Cerebellar nuclear complex (tissue), 1 donor: Measurements from ENCODE around the gene KLHL29.

ENCODE experiments used
- DNase-seq, 2 experiments: peaks; one replicate each; lab custom pipeline; 2025; lab: John Stamatoyannopoulos, UW

Gene KLHL29

GRCh38 chr2:23683001-23683400 is 298.0 kb downstream of the KLHL29 start:
- no peak for DNase-seq

GRCh38 chr2:23684395-23685176 is 299.6 kb downstream of the KLHL29 start:
- DNase-seq = no peak

DNA sequence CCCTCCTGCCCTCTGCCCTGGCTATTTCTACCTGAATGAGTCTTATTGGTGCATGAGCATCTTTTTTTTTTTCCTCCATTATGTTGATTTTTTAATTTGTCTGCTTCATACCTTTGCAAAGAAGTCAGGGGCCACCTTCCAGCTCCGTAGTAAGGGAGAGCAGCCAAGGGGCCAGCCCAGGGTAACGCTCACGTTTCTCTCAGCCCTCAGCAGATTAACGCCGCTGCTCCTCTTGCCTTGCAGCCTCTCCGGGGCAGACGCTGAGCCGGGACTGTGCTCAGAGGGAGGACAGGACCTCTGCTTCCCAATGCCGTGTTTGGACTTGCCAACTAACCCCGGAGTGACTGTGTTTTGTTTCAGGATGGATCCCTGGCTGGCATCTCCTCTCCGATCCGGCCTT is 300.2 kb downstream of the KLHL29 start:
- DNase-seq = no peak

GRCh38 chr2:23685706-23686105 is 300.7 kb downstream of the KLHL29 start:
- DNase-seq = no peak

DNA sequence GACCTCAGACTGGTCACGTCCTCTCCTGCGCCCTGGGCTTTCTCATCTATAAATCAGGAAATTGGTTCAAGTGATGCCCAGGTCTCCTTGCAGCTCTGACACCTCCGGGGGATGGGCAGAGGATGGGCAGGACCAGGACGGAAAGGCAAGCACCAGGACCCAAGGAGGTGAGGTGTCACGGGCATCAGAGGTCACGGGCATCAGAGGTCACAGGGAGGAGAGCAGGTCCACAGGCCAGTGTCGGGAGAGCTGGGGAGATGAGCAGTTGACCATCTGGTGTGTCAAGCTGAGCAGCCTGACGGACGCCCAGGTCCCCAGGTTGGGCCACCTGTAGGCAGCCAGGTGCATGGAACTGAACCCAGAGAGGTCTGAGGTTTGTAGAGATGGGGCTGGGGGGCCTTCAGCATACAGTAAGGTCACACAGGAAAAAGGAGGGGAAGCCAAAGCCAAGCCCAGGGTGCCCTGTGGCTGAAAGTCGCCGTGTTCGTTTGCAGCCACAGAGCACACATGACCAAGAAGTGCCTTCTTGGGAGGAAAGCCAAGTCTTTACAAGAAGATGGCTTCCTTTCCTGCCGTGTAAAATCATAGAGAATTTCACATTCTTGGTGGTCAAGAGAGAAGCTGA is 301.5 kb downstream of the KLHL29 start:
- no peak for DNase-seq

DNA sequence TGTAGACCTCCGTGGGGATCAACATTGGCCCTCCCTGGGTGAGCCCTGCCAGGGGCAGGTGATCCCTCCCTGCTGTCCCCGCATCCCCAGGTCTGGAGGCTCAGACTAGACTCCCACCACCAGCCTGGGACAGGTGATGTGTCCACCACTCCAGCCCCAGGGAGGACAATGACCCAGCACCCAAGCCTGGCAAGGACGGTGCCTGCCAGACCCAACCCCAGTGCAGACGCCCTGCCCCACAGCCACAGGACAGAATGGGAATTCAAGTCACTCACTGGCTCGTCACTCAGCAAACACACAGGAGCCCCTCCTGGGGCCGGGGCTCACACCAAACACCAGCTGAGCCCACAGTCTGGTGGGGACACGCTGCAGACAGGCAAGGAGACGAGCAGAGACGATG is 302.2 kb downstream of the KLHL29 start:
- no peak for DNase-seq

DNA sequence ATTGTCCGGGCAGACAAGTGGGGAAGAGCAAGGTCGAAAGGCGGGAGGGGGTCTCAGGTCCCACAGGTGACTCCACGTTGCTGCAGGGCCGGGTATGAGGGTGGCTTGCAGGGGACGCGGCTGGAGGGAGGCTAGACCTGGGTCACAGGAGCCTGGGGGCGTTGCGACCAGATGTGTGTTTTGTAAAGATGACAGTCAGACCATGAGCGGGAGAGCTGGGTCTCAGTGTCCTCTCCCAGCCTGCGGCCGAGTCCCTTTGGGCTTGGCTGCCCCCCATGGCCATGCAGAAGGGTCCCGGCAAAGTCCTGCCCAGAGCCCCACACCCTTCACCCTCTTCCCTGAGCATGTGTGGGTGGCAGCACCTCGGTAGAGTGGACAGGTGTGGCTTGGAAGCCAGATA is 302.7 kb downstream of the KLHL29 start:
- DNase-seq = no peak

GRCh38 chr2:23688486-23689130 is 303.6 kb downstream of the KLHL29 start:
- DNase-seq = no peak

DNA sequence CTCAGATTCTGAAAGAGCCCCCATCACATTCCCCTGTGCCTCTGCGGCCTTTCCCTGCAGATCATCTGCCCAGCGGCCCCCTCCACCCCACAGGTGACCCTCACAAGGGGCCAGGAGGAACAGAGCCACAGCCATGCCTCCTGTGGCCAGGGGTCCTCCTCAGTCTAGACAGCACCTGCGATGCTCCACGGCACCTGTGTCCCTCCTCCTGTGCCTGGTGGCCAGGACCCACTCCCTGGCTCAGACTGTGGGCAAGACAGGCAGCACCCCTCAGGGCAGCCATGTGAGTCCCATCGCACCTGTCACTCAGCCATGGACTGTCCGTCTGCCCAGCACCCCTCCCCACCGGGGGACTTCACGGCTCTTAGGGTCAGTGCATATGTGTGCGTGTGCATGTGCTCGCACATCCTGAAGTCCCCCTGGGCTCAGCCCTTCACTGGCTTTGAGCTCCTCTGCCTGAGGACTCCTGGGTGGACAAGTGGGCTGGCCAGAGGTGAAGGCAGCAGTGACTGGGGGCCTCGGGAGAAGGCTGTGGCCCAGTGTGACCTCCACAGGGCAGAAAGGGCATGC is 304.2 kb downstream of the KLHL29 start:
- DNase-seq = no peak

DNA sequence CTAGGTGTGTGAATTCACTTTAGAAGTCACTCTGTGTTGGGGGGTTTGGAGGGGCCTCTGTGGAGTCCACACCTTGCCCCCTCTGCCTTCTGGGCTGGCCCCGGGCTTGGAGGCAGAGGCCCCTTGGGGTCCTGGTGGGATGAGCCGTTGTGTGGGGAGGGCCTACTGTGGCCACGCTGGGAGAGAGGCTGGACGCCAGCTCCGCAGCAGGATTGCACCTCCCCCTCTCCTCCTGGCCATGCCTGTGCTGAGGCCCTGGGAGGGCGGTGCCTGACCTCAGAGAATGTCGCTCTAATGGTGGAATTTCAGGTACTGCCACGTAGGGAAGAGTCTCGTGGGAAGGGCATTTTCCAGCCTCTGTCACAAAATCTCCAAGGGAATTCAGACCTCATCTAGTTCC is 304.9 kb downstream of the KLHL29 start:
- DNase-seq = no peak

GRCh38 chr2:23690421-23691105 is 305.6 kb downstream of the KLHL29 start:
- DNase-seq = no peak

DNA sequence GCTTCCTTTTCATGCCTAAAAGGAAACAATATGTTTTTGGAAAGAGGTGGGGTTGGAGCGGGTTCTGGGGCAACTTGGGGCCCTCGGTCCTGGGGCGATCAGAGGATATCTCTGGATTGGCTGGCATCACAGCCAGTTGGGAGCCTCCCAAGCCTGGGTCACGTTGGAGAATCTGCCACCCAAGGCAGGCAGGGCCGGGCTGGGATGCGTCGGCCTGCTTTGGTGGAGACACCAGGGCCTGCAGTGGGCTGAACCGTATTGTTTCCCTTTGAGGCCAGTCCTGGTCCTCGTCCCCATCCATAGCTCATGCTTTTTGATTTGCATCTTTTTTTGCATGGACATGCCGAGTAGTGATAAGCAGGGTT is 306.1 kb downstream of the KLHL29 start:
- DNase-seq = no peak

DNA sequence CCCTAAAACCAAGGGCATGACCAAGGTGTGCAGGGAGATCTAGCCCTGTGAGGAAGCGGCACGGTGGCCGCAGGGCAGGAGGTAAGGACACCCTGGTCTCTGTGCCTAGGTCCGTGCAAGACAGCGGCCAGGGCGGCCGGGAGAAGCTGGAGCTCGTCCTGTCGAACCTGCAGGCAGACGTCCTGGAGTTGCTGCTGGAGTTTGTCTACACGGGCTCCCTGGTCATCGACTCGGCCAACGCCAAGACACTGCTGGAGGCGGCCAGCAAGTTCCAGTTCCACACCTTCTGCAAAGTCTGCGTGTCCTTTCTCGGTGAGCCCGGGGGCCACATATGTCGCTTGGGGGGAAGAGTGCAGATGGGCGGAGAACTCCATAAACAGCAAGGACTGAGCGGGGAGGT is 306.6 kb downstream of the KLHL29 start:
- no peak for DNase-seq

DNA sequence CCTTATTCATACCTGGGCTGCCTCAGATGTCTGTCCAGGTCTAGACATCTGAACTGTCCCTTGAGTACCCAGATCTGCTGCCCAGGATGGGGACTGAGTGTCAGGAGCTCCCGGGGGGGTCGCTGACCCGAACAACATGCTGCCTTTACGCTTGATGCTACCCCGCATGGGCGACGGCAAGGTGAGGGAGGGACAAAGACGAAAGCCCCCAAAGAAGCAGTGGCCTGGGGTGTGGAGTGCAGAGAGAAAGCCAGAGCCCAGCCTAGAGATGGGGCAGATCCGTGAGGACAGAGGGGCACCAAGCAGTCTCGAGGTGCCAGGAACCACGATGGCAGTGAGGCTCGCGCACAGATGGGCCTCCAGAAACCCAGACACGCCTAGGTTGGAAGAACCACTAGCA is 307.3 kb downstream of the KLHL29 start:
- DNase-seq = no peak

GRCh38 chr2:23692851-23693605 is 308.0 kb downstream of the KLHL29 start:
- DNase-seq = no peak

DNA sequence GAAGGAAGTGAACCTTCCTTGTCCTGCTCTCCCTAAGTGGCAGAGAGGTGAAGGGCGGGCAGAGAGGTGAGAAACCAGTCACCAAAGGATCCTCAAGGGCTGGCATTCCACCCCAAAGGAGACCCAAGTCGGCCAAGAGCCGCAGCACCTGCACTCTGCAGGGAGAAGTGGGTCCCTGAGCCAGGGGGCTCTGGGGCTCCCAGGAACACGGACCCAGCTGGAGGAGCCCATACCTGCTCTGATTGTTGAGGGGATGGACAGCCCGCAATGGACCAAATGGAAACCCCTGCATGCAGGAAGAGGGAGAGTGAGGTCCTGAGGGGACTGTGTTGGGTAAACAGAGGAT is 308.6 kb downstream of the KLHL29 start:
- DNase-seq = no peak

- no peak for DNase-seq
These were observed 309.4 kb downstream of the KLHL29 start for GRCh38 chr2:23694058-23695045.

- no peak for DNase-seq
These were observed 310.4 kb downstream of the KLHL29 start for GRCh38 chr2:23695214-23695889.

GRCh38 chr2:23695890-23696751 is 311.1 kb downstream of the KLHL29 start:
- no peak for DNase-seq
